ENCODE results near the gene FAM47E.
A peak's percentile ranks its signal among the peaks of the same experiment; 100 is the strongest.

The FAM47E gene, protein sequence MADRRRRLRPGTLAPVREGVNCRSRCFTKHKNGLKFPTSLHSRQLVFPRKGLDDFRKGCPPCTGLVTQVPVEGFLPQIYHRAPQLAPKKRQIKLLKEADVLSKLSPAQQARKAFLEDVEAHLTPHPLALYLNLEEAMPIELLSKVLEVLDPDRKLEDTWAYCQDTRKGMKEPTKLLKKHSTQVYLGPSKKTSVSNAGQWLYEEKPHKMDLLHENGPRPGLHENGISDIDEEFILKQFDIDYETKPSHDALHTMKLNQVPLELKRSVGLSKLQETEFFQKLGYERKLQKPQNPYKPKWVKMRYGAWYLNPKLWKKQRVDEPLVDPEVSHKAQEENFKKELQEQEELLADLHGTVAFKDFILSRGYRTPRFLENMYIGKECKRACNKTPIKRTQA

DNA sequence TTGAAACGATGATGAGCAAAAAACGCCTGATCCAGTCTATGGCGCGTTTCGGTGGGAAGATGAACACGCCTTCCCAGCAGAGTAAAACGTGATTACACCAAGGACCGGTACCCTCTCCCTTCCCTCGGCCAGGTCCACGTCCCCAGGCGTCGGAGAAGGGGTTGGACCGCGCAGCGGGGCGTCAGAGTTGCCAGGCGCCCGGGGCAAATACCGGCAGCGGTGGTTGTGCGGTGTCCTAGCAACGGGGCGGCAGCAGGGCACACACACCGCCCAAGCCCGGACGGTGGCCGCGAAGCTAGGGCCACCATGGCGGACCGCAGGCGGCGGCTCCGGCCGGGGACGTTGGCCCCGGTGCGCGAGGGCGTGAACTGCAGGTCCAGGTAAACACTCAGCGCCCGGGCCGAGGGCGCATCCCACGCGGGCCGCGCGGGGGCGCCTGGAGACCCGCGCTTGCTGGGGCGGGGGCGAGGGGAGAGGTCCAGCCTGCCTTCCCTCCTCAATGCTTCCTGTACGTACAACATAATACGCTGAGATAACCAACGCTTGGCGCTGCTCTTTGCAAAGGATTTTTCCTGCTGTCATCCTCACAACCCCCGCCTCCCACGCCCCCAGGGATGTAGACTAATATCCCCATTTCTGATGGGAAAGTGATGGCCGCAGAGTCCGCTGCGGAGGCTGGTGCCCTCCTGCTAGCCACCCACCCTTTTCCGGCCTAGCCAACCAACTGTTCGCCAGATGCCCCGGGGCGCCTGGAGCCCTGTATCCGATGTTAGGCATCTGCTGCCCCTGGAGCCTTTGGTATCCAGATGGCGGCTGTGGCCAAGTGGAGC is at the start of gene FAM47E:
FAM47E (plus strand) TSS at position 281 of the 830 bp plus-strand sequence; CDS start at position 307, 26 bp downstream.
- POLR2A ChIA-PET, result no interaction called here
- peak within 1 kb of the TSS; percentile 46 for H3K4me3 ChIP-seq (ENCODE audit: low read depth, low read length)
- DNase-seq (ENCODE audit: low read depth, low spot score), result no peak
- CTCF ChIA-PET, result no interaction called here
- TF ChIP-seq, protein P1, sequence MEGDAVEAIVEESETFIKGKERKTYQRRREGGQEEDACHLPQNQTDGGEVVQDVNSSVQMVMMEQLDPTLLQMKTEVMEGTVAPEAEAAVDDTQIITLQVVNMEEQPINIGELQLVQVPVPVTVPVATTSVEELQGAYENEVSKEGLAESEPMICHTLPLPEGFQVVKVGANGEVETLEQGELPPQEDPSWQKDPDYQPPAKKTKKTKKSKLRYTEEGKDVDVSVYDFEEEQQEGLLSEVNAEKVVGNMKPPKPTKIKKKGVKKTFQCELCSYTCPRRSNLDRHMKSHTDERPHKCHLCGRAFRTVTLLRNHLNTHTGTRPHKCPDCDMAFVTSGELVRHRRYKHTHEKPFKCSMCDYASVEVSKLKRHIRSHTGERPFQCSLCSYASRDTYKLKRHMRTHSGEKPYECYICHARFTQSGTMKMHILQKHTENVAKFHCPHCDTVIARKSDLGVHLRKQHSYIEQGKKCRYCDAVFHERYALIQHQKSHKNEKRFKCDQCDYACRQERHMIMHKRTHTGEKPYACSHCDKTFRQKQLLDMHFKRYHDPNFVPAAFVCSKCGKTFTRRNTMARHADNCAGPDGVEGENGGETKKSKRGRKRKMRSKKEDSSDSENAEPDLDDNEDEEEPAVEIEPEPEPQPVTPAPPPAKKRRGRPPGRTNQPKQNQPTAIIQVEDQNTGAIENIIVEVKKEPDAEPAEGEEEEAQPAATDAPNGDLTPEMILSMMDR (IDR thresholded peaks at IDR 0.05; ENCODE audit: insufficient read depth, low read length, missing control alignments), result no peak

DNA sequence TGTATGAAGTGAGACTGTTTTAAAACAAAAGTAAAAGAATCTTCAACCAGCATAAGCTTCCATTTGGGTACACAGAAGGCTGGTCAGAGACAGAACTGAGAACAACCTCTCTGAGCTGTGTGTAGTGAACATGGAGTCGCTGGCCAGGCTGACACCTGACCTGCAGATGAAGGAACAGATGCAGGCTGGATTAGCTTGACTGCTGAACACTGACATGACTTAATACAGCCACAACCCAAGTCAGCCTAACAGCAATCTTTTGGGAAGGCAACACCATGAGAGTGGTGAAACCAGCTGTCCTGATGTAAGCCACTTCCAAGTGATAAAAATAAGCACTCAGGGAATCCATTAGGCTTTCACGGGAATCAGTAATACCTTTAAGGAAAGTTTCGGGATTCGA is 48.0 kb upstream of the FAM47E start:
- H3K4me3 ChIP-seq (ENCODE audit: low read depth, low read length), result no peak overlapping the region
- CTCF ChIA-PET, result no interaction called here
- no peak for DNase-seq (ENCODE audit: low read depth, low spot score)
- TF ChIP-seq, protein P1 (IDR thresholded peaks at IDR 0.05; ENCODE audit: insufficient read depth, low read length, missing control alignments), result no peak
- POLR2A ChIA-PET, result interaction anchor here (0.7 kb wide), 1 partner anchor 839 kb away, joined by 3 read pairs; no protein-coding TSS in a partner anchor

DNA sequence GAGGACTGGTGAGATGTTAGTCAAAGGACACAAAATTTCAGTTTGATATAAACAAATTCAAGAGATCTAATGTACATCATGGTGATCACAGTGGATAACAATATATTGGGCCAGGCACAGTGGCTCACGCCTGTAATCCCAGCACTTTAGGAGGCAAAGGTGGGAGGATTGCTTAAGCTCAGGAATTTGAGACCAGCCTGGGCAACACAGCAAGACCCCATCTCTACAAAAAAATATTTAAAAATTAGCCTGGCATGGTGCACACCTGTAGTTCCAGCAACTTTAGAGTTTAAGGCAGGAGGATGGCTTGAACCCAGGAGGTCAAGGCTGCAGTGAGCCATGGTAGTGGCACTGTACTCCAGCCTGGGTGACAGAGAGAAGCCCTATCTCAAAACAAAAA is 46.6 kb upstream of the FAM47E start:
- no peak for DNase-seq (ENCODE audit: low read depth, low spot score)
- H3K4me3 ChIP-seq (ENCODE audit: low read depth, low read length), result no peak overlapping the region
- ChIA-PET CTCF (interaction anchor here (9.7 kb wide), 1 partner anchor 25 kb away, joined by 82 read pairs; no protein-coding TSS in a partner anchor), POLR2A (no interaction called here)
- TF ChIP-seq, protein P1 (IDR thresholded peaks at IDR 0.05; ENCODE audit: insufficient read depth, low read length, missing control alignments), result no peak

DNA sequence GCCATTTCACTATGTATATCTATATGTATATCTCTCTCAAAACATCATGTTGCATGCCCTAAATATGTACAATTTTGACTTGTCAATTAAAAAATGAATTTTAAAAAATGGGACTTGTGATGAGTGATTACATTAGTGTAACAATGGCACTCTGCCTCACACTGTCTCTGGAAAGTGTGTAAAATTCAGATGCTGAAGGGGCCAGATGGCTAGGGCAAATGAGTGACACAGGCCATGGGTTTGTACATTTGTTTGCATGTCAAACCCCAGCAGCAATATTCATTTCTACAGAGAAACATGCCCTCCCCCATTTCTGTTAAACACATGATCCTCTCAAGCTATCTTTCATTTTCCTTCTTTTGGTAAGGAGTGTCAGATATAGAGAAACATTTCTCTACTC is 46.0 kb upstream of the FAM47E start:
- DNase-seq (ENCODE audit: low read depth, low spot score), result no peak
- TF ChIP-seq, protein P1 (IDR thresholded peaks at IDR 0.05; ENCODE audit: insufficient read depth, low read length, missing control alignments), result no peak
- ChIA-PET POLR2A (no interaction called here), CTCF (interaction anchor here (9.7 kb wide), 1 partner anchor 25 kb away, joined by 82 read pairs; no protein-coding TSS in a partner anchor)
- H3K4me3 ChIP-seq (ENCODE audit: low read depth, low read length), result no peak overlapping the region

DNA sequence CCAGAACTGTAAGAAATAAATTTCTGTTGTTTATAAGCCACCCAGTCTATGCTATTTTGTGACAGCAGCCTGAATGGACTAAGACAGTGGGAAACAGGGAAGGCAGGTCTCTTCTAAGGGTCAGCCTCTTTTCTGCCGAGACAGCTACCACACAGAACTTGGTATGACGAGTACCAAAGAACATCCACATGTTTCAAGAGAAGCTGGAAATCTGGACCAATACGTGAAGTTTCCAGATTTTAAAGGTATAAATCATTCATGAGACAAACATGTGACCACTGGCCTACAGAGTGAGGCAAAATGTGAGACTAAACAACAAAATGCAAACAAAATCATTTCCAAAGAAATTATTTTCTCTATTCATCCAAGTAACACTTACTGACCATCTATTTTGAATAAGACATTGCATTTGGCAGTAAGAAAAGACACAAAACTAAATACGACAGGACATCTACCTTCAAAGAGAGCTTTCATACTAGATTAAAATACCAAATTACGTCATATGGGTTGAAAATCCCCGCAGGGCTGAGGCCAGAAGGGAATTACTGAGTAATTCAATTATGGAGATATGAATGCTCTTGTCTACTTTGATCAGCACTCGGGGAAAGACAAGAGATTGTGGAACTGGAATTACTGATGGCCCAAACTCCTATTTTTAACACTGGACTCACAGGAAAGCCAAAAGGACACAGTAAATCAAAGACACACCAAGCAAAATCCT is 45.1 kb upstream of the FAM47E start:
- POLR2A ChIA-PET, result no interaction called here
- DNase-seq (ENCODE audit: low read depth, low spot score), result no peak
- CTCF ChIA-PET, result interaction anchor here (9.7 kb wide), 1 partner anchor 26 kb away, joined by 82 read pairs; no protein-coding TSS in a partner anchor
- TF ChIP-seq, protein P1 (IDR thresholded peaks at IDR 0.05; ENCODE audit: insufficient read depth, low read length, missing control alignments), result no peak
- H3K4me3 ChIP-seq (ENCODE audit: low read depth, low read length), result no peak overlapping the region

All from AG04449 (cell line).